ENCODE data around the gene ARHGEF37.
"Not testable (repeated sequence)": the region's sequence is repeated elsewhere in the genome, so short reads cannot be mapped to it uniquely, and the experiment has no call there.

ARHGEF37 gene

GRCh38 chr5:149645725-149646124 is 64.4 kb downstream of the ARHGEF37 start:
- no peak for DNase-seq (ENCODE audit: low read depth)
- no peak overlapping the region for H3K4me3 ChIP-seq (ENCODE audit: low read length)
- no peak for TF ChIP-seq CTCF (conservative IDR thresholded peaks at IDR 0.05; ENCODE audit: low read length)

- no peak for DNase-seq (ENCODE audit: low read depth)
- H3K4me3 ChIP-seq (ENCODE audit: low read length): no peak overlapping the region
- no peak for TF ChIP-seq CTCF (conservative IDR thresholded peaks at IDR 0.05; ENCODE audit: low read length)
These were observed 65.3 kb downstream of the ARHGEF37 start for GRCh38 chr5:149646564-149646963.

GRCh38 chr5:149647334-149647733 is 66.0 kb downstream of the ARHGEF37 start:
- TF ChIP-seq CTCF (conservative IDR thresholded peaks at IDR 0.05; ENCODE audit: low read length): no peak
- no peak for DNase-seq (ENCODE audit: low read depth)
- no peak overlapping the region for H3K4me3 ChIP-seq (ENCODE audit: low read length)

- DNase-seq (ENCODE audit: low read depth): not testable (repeated sequence)
These were observed 67.4 kb downstream of the ARHGEF37 start for GRCh38 chr5:149648464-149649393.

GRCh38 chr5:149649730-149650129 is 68.4 kb downstream of the ARHGEF37 start:
- H3K4me3 ChIP-seq (ENCODE audit: low read length); DNase-seq (ENCODE audit: low read depth): not testable (repeated sequence)

More at GRCh38 chr5:149648464-149649393, 67.4 kb downstream of the ARHGEF37 start:
- not testable (repeated sequence) for H3K4me3 ChIP-seq (ENCODE audit: low read length)

- no peak for TF ChIP-seq CTCF (conservative IDR thresholded peaks at IDR 0.05; ENCODE audit: low read length)
- DNase-seq (ENCODE audit: low read depth): no peak
- H3K4me3 ChIP-seq (ENCODE audit: low read length): no peak overlapping the region
These were observed 70.4 kb downstream of the ARHGEF37 start for GRCh38 chr5:149651686-149652085.

- H3K4me3 ChIP-seq (ENCODE audit: low read length): no peak overlapping the region
- TF ChIP-seq CTCF (conservative IDR thresholded peaks at IDR 0.05; ENCODE audit: low read length): no peak
- no peak for DNase-seq (ENCODE audit: low read depth)
These were observed 71.4 kb downstream of the ARHGEF37 start for GRCh38 chr5:149652697-149653096.

- DNase-seq (ENCODE audit: low read depth): no peak
- TF ChIP-seq CTCF (conservative IDR thresholded peaks at IDR 0.05; ENCODE audit: low read length): no peak
These were observed 72.9 kb downstream of the ARHGEF37 start for GRCh38 chr5:149654231-149654630.

More at GRCh38 chr5:149654231-149654630, 72.9 kb downstream of the ARHGEF37 start:
- H3K4me3 ChIP-seq (ENCODE audit: low read length): no peak overlapping the region

Measured in AG10803 (cell line).